Stimulated activated CD8-positive, alpha-beta memory T cell treated with anti-CD3 and anti-CD28 coated beads, Interleukin-4, amount 100 ng/mL, for 24 hours (primary cell): ENCODE results near the gene SNAPIN.
"Not testable (repeated sequence)": the region's sequence is repeated elsewhere in the genome, so short reads cannot be mapped to it uniquely, and the experiment has no call there.

Source experiments
- DNase-seq: peaks from one replicate; pipeline ENCODE4 v3.0.0-alpha.2; 2020; ENCODE audit warnings: low read depth

SNAPIN gene

GRCh38 chr1:153647346-153647714 lies 11.2 kb upstream of the SNAPIN start:
- DNase-seq = no peak

- no peak for DNase-seq
Measured at GRCh38 chr1:153648000-153648643, 10.4 kb upstream of the SNAPIN start.

GRCh38 chr1:153649137-153649862 lies 9.2 kb upstream of the SNAPIN start:
- no peak for DNase-seq

GRCh38 chr1:153649863-153650235 lies 8.7 kb upstream of the SNAPIN start:
- no peak for DNase-seq

GRCh38 chr1:153651771-153652170 lies 6.7 kb upstream of the SNAPIN start:
- DNase-seq = no peak

GRCh38 chr1:153652805-153653500 lies 5.5 kb upstream of the SNAPIN start:
- no peak for DNase-seq

GRCh38 chr1:153655333-153655732 lies 3.2 kb upstream of the SNAPIN start:
- DNase-seq = no peak

GRCh38 chr1:153659175-153659534 lies 652 bp downstream of the SNAPIN start:
- no peak for DNase-seq

GRCh38 chr1:153659656-153660055 lies 1.2 kb downstream of the SNAPIN start:
- no peak for DNase-seq

GRCh38 chr1:153661111-153661708 lies 2.7 kb downstream of the SNAPIN start:
- no peak for DNase-seq

GRCh38 chr1:153662269-153662668 lies 3.8 kb downstream of the SNAPIN start:
- DNase-seq = no peak

- no peak for DNase-seq
Measured at GRCh38 chr1:153663211-153663610, 4.7 kb downstream of the SNAPIN start.

GRCh38 chr1:153667439-153667838 lies 8.9 kb downstream of the SNAPIN start:
- DNase-seq = no peak

- not testable (repeated sequence) for DNase-seq
Measured at GRCh38 chr1:153668672-153669071, 10.2 kb downstream of the SNAPIN start.

- no peak for DNase-seq
Measured at GRCh38 chr1:153669606-153670005, 11.1 kb downstream of the SNAPIN start.

- no peak for DNase-seq
Measured at GRCh38 chr1:153670257-153670858, 11.9 kb downstream of the SNAPIN start.

- peak; percentile 90 for DNase-seq
Measured at GRCh38 chr1:153670859-153671627, 12.5 kb downstream of the SNAPIN start, which contains the start of gene ILF2. TSS of gene ILF2 (minus strand) at chr1:153670993. CDS start at chr1:153670922, 71 bp downstream.

GRCh38 chr1:153671628-153672353 lies 13.3 kb downstream of the SNAPIN start:
- peak; percentile 27 for DNase-seq

GRCh38 chr1:153673511-153673910 lies 15.0 kb downstream of the SNAPIN start:
- DNase-seq = no peak

- peak; percentile 29 for DNase-seq
Measured at GRCh38 chr1:153677718-153678518, 19.4 kb downstream of the SNAPIN start.
